Panc1 (cell line): ENCODE data around the gene HACD2. TPM values are rescaled to one million over a fixed set of nuclear protein-coding genes. Genes with fewer than 3 reads are reported as not detected.

Experiments
- ATAC-seq: fragments of 200-7000 bp; cut with Tn5 transposase; 2 replicates; pipeline ENCODE4 v1.9.1; 2020; ENCODE audit warnings: mild to moderate bottlenecking, moderate library complexity
- BruUV-seq: library from RNA; stranded (reverse); fragments of 400-500 nt; replicated peaks from 2 replicates; lab custom pipeline; 2021; lab: Mats Ljungman, UMichigan
- CTCF ChIA-PET: fragments of 300-600 bp; sonication (Branson Sonifier 250); formaldehyde crosslinking; loops from one replicate; lab custom pipeline; 2022; ENCODE audit warnings: antibody characterized with exemption; lab: Charles Lee
- POLR2A ChIA-PET: fragments of 300-600 bp; sonication (Branson Sonifier 250); formaldehyde crosslinking; loops from one replicate; lab custom pipeline; 2022; ENCODE audit warnings: antibody characterized with exemption; lab: Charles Lee
- DNase-seq: peaks from one replicate; pipeline ENCODE4 v3.0.0-alpha.2; 2010; ENCODE audit warnings: low read depth, low spot score
- H3K27ac ChIP-seq: 2 replicates; pipeline ENCODE4 v1.5.1; 2011; ENCODE audit warnings: mild to moderate bottlenecking, low read length, inconsistent platforms
- H3K27me3 ChIP-seq: fragments of 200-500 bp; sonication (Bioruptor generic); 2 replicates; pipeline ENCODE4 v1.6.0; 2014; ENCODE audit warnings: low read length, inconsistent platforms; ENCODE audit not compliant: control insufficient read depth, insufficient read depth
- H3K36me3 ChIP-seq: fragments of 200-500 bp; sonication (Bioruptor generic); 2 replicates; pipeline ENCODE4 v1.5.1; 2014; ENCODE audit warnings: inconsistent platforms, mild to moderate bottlenecking, low read length, moderate library complexity; ENCODE audit not compliant: control insufficient read depth, insufficient read depth
- H3K4me1 ChIP-seq: 2 replicates; pipeline ENCODE4 v1.5.1; 2011; ENCODE audit warnings: inconsistent platforms, mild to moderate bottlenecking, low read length, moderate library complexity; ENCODE audit not compliant: control insufficient read depth, insufficient read depth
- H3K4me3 ChIP-seq, 2 experiments: 2 replicates each; pipeline ENCODE4 v1.5.1; 2011 to 2012; ENCODE audit warnings: low read depth in 2 of 2, low read length in 2 of 2, mild to moderate bottlenecking in 2 of 2, inconsistent platforms in 1 of 2, moderate library complexity in 1 of 2
- H3K9me3 ChIP-seq: fragments of 200-500 bp; sonication (Bioruptor generic); 2 replicates; pipeline ENCODE4 v1.5.1; 2014; ENCODE audit warnings: low read depth, mild to moderate bottlenecking, inconsistent platforms, low read length, moderate library complexity; ENCODE audit not compliant: control insufficient read depth, insufficient read depth
- CTCF ChIP-seq: fragments of 450-650 bp; IDR thresholded peaks from 2 replicates; pipeline ENCODE4 v1.5.1; 2017; ENCODE audit warnings: mild to moderate bottlenecking
- POLR2AphosphoS5 ChIP-seq: IDR thresholded peaks from 2 replicates; pipeline ENCODE4 v1.6.1; 2012; ENCODE audit warnings: mild to moderate bottlenecking, low read depth, low read length, moderate library complexity
- REST ChIP-seq, 2 experiments: IDR thresholded peaks; 2 replicates each; pipeline ENCODE4 v1.6.1; 2011 to 2012; ENCODE audit warnings: low read depth in 2 of 2, control low read depth in 1 of 2, low read length in 1 of 2, mild to moderate bottlenecking in 1 of 2, moderate library complexity in 1 of 2; ENCODE audit not compliant: insufficient read depth in 1 of 2
- SIN3A ChIP-seq: IDR thresholded peaks from 2 replicates; pipeline ENCODE4 v1.6.1; 2012; ENCODE audit warnings: low read depth, mild to moderate bottlenecking, low read length, moderate library complexity, borderline replicate concordance; ENCODE audit not compliant: insufficient read depth
- TCF7L2 ChIP-seq: IDR thresholded peaks from 2 replicates; pipeline ENCODE4 v1.6.1; 2011; ENCODE audit warnings: mild to moderate bottlenecking, low read depth, low read length, inconsistent platforms
- in situ Hi-C: cut with HindIII; loops from 2 replicates; pipeline ENCODE4 v1.10.0; 2016; ENCODE audit warnings: low sequenced_read_pairs, low pct_unique_long_range_greater_than_20kb
- intact Hi-C: fragments of 100-400 bp; cut with micrococcal nuclease; formaldehyde crosslinking; loops from one replicate; pipeline ENCODE4 v1.10.0; 2022; ENCODE audit not compliant: unreplicated experiment
- total RNA-seq: library from RNA; stranded (reverse); gene quantifications from one replicate; pipeline ENCODE4 v1.2.1, GENCODE V29; 2021; ENCODE audit not compliant: unreplicated experiment

HACD2 gene
- total RNA-seq, 1 experiment from 2014 or later: 58.6 TPM

GRCh38 chr3:123624302-123624701 lies 39.4 kb upstream of the HACD2 start:
- CTCF ChIA-PET: interaction anchor here (0.7 kb wide), 2 partner anchors 934 to 1077 kb away, joined by 3 to 5 read pairs; no protein-coding TSS in a partner anchor
- intact Hi-C loops: no loop called here
- in situ Hi-C loops: no loop called here

GRCh38 chr3:123623346-123623880 lies 38.6 kb upstream of the HACD2 start:
- ChIA-PET CTCF (interaction anchor here (0.6 to 0.7 kb wide), 2 partner anchors 132 to 933 kb away, joined by 3 to 5 read pairs; no protein-coding TSS in a partner anchor), POLR2A (no interaction called here)
- no peak for DNase-seq
- no TSS peak for BruUV-seq
- H3K9me3 ChIP-seq: no peaks in the 10 kb centered on the region
- H3K4me1 ChIP-seq: no peaks in the 10 kb centered on the region
- no peak overlapping the region for H3K27ac ChIP-seq
- H3K4me3 ChIP-seq: no peak overlapping the region
- in situ Hi-C loops: no loop called here
- ATAC-seq: no peak
- TF ChIP-seq SIN3A: no peak
- TF ChIP-seq REST (IDR thresholded peaks at IDR 0.05; ENCODE audit: insufficient read depth in 1 of 2, low read depth in 2 of 2, low read length in 1 of 2): no peak
- TF ChIP-seq POLR2AphosphoS5: no peak
- TF ChIP-seq CTCF: no peak
- no peak for TF ChIP-seq TCF7L2
- H3K27me3 ChIP-seq: no peaks in the 10 kb centered on the region
- intact Hi-C loops: no loop called here
- no peaks in the 10 kb centered on the region for H3K36me3 ChIP-seq

More at GRCh38 chr3:123624302-123624701, 39.4 kb upstream of the HACD2 start:
- POLR2A ChIA-PET: no interaction called here
- TF ChIP-seq REST (IDR thresholded peaks at IDR 0.05; ENCODE audit: insufficient read depth in 1 of 2, low read depth in 2 of 2, low read length in 1 of 2): no peak
- TF ChIP-seq TCF7L2: no peak
- TF ChIP-seq SIN3A: no peak
- TF ChIP-seq POLR2AphosphoS5: no peak
- TF ChIP-seq CTCF: no peak
- Histone ChIP-seq H3K4me3 (no peak overlapping the region), H3K4me1 (no peaks in the 10 kb centered on the region), H3K27ac (no peak overlapping the region), H3K36me3 (no peaks in the 10 kb centered on the region), H3K27me3 (no peaks in the 10 kb centered on the region), H3K9me3 (no peaks in the 10 kb centered on the region)
- no peak for ATAC-seq
- no TSS peak for BruUV-seq
- DNase-seq: no peak
